PC-3 (cell line): ENCODE measurements around the gene SYNE1. TPM values are rescaled to one million over a fixed set of nuclear protein-coding genes. Genes with fewer than 3 reads are reported as not detected.

ENCODE experiments used
- ATAC-seq: fragments of 200-7000 bp; cut with Tn5 transposase; 2 replicates; pipeline ENCODE4 v1.9.1; 2020; ENCODE audit warnings: mild to moderate bottlenecking, moderate library complexity
- BruUV-seq: library from RNA; stranded (reverse); fragments of 400-500 nt; replicated peaks from 2 replicates; lab custom pipeline; 2021; lab: Mats Ljungman, UMichigan
- CTCF ChIA-PET: fragments of 300-600 bp; sonication (Branson Sonifier 250); formaldehyde crosslinking; loops from one replicate; lab custom pipeline; 2022; ENCODE audit warnings: antibody characterized with exemption; lab: Charles Lee
- POLR2A ChIA-PET: fragments of 300-600 bp; sonication (Branson Sonifier 250); formaldehyde crosslinking; loops from one replicate; lab custom pipeline; 2022; ENCODE audit warnings: antibody characterized with exemption; ENCODE audit not compliant: unreplicated experiment; lab: Charles Lee
- DNase-seq: peaks from one replicate; pipeline ENCODE4 v3.0.0-alpha.2; 2015
- H2AFZ ChIP-seq: fragments of 300-600 bp; sonication (generic); 2 replicates; pipeline ENCODE4 v1.6.0; 2016; ENCODE audit warnings: antibody characterized with exemption, low read length
- H3F3A ChIP-seq: fragments of 300-600 bp; sonication (generic); one replicate; pipeline ENCODE4 v1.6.0; 2017; ENCODE audit warnings: antibody characterized with exemption, low read length, control low read depth, mild to moderate bottlenecking; ENCODE audit not compliant: unreplicated experiment
- H3K27ac ChIP-seq: fragments of 300-600 bp; sonication (generic); 2 replicates; pipeline ENCODE4 v1.5.1; 2016; ENCODE audit warnings: mild to moderate bottlenecking, low read length
- H3K27me3 ChIP-seq: fragments of 300-600 bp; sonication (generic); 2 replicates; pipeline ENCODE4 v1.6.1; 2016; ENCODE audit warnings: low read length, mixed read lengths
- H3K36me3 ChIP-seq: fragments of 300-600 bp; sonication (generic); 2 replicates; pipeline ENCODE4 v1.6.1; 2016; ENCODE audit warnings: low read depth, mixed run types, low read length, mixed read lengths
- H3K4me1 ChIP-seq: fragments of 300-600 bp; sonication (generic); 2 replicates; pipeline ENCODE4 v1.5.1; 2016; ENCODE audit warnings: low read length; ENCODE audit not compliant: insufficient read depth
- H3K4me2 ChIP-seq: fragments of 300-600 bp; sonication (generic); 2 replicates; pipeline ENCODE4 v1.6.0; 2016; ENCODE audit warnings: low read length
- H3K4me3 ChIP-seq: fragments of 300-600 bp; sonication (generic); 2 replicates; pipeline ENCODE4 v1.5.1; 2016; ENCODE audit warnings: mild to moderate bottlenecking, low read length, mixed read lengths
- H3K79me2 ChIP-seq: fragments of 300-600 bp; sonication (generic); 2 replicates; pipeline ENCODE4 v1.6.1; 2017; ENCODE audit warnings: low read length, mixed read lengths
- H3K9ac ChIP-seq: fragments of 300-600 bp; sonication (generic); 2 replicates; pipeline ENCODE4 v1.6.0; 2016; ENCODE audit warnings: mild to moderate bottlenecking, low read length
- H3K9me2 ChIP-seq: fragments of 300-600 bp; sonication (generic); replicated peaks from 2 replicates; pipeline ENCODE4 v1.6.1; 2016; ENCODE audit warnings: mixed run types, low read length, mixed read lengths
- H3K9me3 ChIP-seq: fragments of 300-600 bp; sonication (generic); 2 replicates; pipeline ENCODE4 v1.6.1; 2016; ENCODE audit warnings: low read length, mixed read lengths
- H4K20me1 ChIP-seq: fragments of 300-600 bp; sonication (generic); 2 replicates; pipeline ENCODE4 v1.6.1; 2016; ENCODE audit warnings: low read length, mixed read lengths
- CTCF ChIP-seq: fragments of 300-600 bp; sonication (generic); conservative IDR thresholded peaks from 2 replicates; pipeline ENCODE4 v1.5.1; 2017; ENCODE audit warnings: antibody characterized with exemption, low read depth, mild to moderate bottlenecking, low read length
- EZH2 ChIP-seq: fragments of 300-600 bp; sonication (generic); IDR thresholded peaks from one replicate; pipeline ENCODE4 v1.6.1; 2017; ENCODE audit warnings: antibody characterized with exemption, mild to moderate bottlenecking, low read length; ENCODE audit not compliant: unreplicated experiment
- EZH2phosphoT487 ChIP-seq: fragments of 300-600 bp; sonication (generic); IDR thresholded peaks from 2 replicates; pipeline ENCODE4 v1.6.1; 2018; ENCODE audit warnings: mild to moderate bottlenecking, antibody characterized with exemption, low read length, borderline replicate concordance
- intact Hi-C: fragments of 100-400 bp; cut with micrococcal nuclease; formaldehyde crosslinking; loops from 2 replicates; pipeline ENCODE4 v1.9.0; 2023
- total RNA-seq: library from RNA; depleted of rRNA; stranded (reverse); fragments of >200 nt; gene quantifications from 2 replicates; pipeline ENCODE4 v1.2.3, GENCODE V29; 2014

Gene SYNE1
- total RNA-seq, 1 experiment from 2014 or later, result 16.7 TPM

GRCh38 chr6:152112491-152113261, 524.5 kb downstream of the SYNE1 start:
- no peaks in the 10 kb centered on the region for H3K9me3 ChIP-seq
- no peaks in the 10 kb centered on the region for H3K9me2 ChIP-seq
- H3K79me2 ChIP-seq, result no peaks in the 10 kb centered on the region
- no TSS peak for BruUV-seq
- no peak overlapping the region for H3K4me2 ChIP-seq
- H3K27ac ChIP-seq, result no peak overlapping the region
- H4K20me1 ChIP-seq, result no peaks in the 10 kb centered on the region
- no peaks in the 10 kb centered on the region for H3K36me3 ChIP-seq
- H2AFZ ChIP-seq, result no peak overlapping the region
- no peak for ATAC-seq
- ChIA-PET POLR2A (no interaction called here), CTCF (no interaction called here)
- DNase-seq, result no peak
- no peak overlapping the region for H3K4me3 ChIP-seq
- no peaks in the 10 kb centered on the region for H3F3A ChIP-seq
- H3K27me3 ChIP-seq, result no peaks in the 10 kb centered on the region
- no peaks in the 10 kb centered on the region for H3K4me1 ChIP-seq
- intact Hi-C loops, result no loop called here
- TF ChIP-seq CTCF (no peak), EZH2phosphoT487 (no peak), EZH2 (no peak)
- H3K9ac ChIP-seq, result no peak overlapping the region

- no peaks in the 10 kb centered on the region for H3K27me3 ChIP-seq
- intact Hi-C loops, result no loop called here
- ChIA-PET POLR2A (no interaction called here), CTCF (no interaction called here)
- H2AFZ ChIP-seq, result no peak overlapping the region
- no peak overlapping the region for H3K4me3 ChIP-seq
- no peak for ATAC-seq
- no peaks in the 10 kb centered on the region for H3K9me3 ChIP-seq
- no peak for TF ChIP-seq EZH2phosphoT487
- no peak for TF ChIP-seq CTCF
- TF ChIP-seq EZH2, result no peak
- no peaks in the 10 kb centered on the region for H3K4me1 ChIP-seq
- no peaks in the 10 kb centered on the region for H3F3A ChIP-seq
- no peaks in the 10 kb centered on the region for H4K20me1 ChIP-seq
- H3K79me2 ChIP-seq, result no peaks in the 10 kb centered on the region
- no peaks in the 10 kb centered on the region for H3K36me3 ChIP-seq
- no TSS peak for BruUV-seq
- H3K4me2 ChIP-seq, result no peak overlapping the region
- H3K9me2 ChIP-seq, result no peaks in the 10 kb centered on the region
- no peak overlapping the region for H3K27ac ChIP-seq
- no peak for DNase-seq
- no peak overlapping the region for H3K9ac ChIP-seq
These were observed 526.0 kb downstream of the SYNE1 start for GRCh38 chr6:152110886-152111820.
